ENCODE data around the gene COBL.

Gene COBL

DNA sequence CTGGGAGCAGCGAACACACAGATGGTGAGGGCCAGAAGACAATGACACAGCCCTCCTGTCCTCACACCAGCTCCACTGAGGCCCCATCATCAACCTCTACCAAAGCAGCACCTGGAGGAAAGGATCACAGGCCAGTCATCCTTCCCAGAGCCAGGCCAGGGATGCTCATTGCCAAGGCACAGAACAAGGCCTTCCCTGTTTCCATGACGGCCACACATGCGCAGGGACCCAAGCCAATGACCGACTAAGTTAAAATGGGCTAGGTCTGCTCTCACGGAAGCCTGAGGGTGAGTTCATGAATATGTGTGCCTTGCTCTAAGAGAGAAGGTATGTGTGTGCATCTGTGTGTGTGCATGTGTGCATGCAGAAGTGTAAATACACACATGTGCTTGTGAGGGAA, 39.6 kb downstream of the COBL start:
- DNase-seq (ENCODE audit: low read depth in 2 of 2): no peak

DNA sequence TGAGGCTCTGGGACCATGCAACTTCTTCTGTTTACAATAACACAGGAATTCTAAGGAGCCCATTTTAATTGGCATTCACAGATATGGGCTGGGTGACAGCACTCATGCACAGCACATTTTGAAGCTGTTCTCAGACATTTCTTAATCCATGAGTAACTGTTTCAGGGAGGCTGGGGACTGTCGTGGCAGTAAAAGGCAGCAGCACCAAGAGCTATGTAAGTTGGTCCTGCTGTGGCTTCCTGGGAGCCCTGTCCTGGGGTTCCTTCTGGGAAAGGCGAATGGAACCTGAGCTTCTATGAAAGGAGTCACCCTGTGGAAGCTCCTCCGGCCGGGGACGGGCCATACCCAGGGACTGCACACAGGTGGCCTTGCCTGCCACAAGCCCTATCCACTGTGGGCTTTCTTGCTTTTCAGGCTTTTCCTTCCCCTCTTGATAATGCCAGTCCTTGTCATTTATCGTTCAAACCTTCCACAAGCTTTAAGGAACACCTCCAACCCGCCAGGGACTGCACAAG, 40.5 kb downstream of the COBL start:
- DNase-seq (ENCODE audit: low read depth in 2 of 2): no peak

GRCh38 chr7:51275532-51275931, 41.1 kb downstream of the COBL start:
- DNase-seq (ENCODE audit: low read depth in 2 of 2): no peak

DNA sequence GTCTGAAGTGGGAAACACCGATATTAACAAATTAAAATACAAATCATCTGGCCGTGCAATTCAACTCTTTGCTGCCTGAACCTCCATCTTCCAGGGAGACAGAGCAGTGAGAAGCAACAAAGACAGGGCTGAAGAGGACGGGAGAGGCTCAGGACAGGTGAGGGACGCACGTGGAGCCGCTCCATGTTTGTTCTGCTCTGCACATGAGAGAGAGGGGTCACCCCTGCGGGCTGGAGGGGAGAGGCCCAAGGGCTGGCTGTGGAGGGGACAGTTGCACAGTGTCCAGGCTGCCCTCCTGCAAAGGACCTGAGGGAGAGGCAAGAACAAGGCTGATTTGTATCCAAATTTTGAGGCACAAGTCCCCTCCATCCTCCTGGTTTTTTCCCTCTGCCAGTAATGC, 41.7 kb downstream of the COBL start:
- DNase-seq (ENCODE audit: low read depth in 2 of 2): no peak

GRCh38 chr7:51274001-51274400, 42.6 kb downstream of the COBL start:
- DNase-seq (ENCODE audit: low read depth in 2 of 2): no peak

- DNase-seq (ENCODE audit: low read depth in 2 of 2): no peak
These were observed 43.2 kb downstream of the COBL start for GRCh38 chr7:51273360-51273759.

DNA sequence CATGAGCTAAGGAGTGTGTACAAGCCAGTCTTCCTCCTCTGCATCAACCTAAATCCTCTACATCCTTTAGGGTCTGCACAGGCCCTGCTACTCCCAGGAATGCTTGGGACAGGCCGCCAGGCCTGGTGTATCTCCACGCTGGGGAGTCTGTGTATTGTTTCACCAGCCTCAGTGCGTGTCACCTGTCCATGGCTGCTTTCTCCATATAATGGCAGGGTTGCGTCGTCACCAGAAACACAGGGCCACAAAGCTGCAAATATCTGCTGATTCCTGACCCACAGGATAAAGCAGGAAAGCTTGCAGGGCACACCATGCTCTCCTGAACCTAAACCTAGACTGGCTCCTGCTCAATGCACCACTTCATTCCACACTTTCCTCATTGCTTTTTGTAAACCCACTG, 45.6 kb downstream of the COBL start:
- DNase-seq (ENCODE audit: low read depth in 2 of 2): no peak

GRCh38 chr7:51269911-51270310, 46.7 kb downstream of the COBL start:
- DNase-seq (ENCODE audit: low read depth in 2 of 2): no peak

DNA sequence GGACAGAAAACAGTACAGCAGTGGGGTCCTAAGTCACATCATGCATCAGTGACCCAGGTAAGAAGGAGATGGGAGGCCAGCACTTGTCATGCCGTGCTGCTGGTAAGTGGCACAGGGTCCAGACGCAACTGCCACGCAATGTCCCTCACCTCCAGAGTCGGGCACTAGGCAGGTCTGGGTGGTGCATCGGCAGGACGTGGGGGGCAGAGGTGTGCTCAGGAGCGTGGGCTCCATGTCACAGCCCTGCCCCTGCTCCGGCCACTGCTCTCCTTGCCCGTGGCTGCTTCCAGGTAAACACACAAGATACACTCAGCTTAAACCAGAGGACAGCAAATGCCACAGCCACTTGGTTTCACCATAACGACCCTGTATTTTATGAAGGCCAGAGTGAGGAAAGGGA, 47.3 kb downstream of the COBL start:
- DNase-seq (ENCODE audit: low read depth in 2 of 2): no peak

DNA sequence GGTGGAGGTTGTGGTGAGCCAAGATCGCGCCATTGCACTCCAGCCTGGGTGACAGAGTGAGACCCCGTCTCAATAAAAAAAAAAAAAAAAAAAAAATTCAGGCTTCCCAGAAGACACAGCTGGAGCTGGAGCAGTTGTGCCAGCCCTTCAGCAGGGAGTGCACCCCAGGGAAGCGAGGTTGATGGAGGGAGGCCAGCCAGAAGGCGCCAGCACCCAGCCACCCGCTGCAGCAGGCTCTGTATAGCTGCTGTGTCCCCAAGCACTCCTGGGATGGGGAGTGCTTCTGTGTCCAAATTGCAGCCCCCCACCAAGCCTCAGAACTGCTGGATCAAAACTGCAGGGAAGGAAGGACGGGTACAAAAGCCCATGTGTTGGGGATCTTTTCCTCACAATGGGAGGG, 47.8 kb downstream of the COBL start:
- no peak for DNase-seq (ENCODE audit: low read depth in 2 of 2)

GRCh38 chr7:51267169-51267568, 49.4 kb downstream of the COBL start:
- no peak for DNase-seq (ENCODE audit: low read depth in 2 of 2)

- DNase-seq (ENCODE audit: low read depth in 2 of 2): no peak
These were observed 51.3 kb downstream of the COBL start for GRCh38 chr7:51265066-51265907.

DNA sequence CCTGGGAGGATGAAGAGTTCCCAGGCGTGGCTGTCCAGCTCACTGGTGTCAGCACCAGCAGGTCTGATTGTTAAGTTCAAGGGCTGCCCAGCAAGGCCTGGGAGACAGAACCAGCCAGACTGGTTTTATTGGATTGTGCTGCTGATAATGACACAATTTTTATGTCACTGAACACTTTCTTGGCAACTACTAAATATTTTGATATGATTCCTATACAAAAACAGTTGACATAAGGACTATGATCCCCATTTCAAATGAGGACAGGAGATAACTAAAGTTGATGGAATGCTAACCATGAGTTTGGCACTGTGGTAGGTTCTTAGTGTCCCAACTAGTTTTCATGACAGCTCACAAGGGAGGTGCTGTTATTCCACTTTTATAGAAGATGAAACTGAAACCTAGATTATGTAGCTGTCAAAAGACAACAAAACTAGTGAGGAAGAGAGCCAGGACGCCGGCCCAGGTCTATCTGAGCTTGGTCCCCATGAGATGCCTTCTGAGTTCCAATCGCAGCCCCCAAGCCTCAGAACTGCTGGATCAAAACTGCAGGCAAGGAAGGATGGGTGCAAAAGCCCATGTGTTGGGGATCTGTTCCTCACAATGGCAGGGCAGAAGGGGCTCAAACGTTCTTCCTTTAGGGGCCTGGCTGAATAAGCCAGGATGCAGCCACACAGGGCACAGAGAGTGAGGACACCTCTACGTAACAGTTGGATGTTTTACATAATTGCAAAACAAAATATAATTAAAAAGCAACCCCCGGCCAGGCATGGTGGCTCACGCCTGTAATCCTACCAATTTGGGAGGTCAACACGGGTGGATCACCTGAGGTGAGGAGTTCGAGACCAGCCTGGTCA, 52.8 kb downstream of the COBL start:
- DNase-seq (ENCODE audit: low read depth in 2 of 2): no peak

DNA sequence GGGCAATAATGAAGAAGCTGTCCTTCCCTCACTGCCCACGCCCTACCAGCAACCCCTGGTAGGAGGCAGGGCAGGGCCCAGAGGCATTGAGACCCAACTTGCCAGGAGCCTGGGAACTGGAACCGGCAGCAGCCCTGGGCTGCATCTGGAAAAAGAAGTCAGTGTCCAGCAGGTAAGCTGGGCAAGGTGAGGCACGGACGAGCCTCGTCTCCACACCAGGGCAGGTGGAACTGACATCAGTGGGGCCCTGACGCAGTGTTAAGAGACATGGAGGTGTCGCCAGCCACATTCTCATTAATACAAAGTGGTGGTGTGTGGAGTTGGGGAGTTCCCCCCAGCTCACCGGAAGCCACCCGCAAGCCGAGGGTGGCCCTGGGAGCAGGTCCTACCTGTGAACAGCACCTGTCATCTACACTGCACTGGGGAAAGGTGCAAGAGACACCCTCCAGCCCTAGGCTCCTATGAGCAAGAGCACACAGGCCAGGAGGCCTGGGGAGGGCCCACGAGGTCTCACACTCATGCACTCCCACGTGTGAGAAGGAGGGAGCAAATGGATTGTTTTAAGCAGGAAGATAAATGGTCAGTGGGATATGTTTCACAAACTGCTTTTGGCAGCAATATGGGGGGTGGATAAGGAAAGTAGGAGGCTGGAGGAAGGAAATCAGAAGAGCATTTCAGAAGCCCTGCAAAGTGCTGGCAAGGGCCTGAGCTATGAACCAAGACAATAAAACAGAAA, 53.6 kb downstream of the COBL start:
- no peak for DNase-seq (ENCODE audit: low read depth in 2 of 2)

- DNase-seq (ENCODE audit: low read depth in 2 of 2): no peak
These were observed 54.4 kb downstream of the COBL start for GRCh38 chr7:51261950-51262795.

GRCh38 chr7:51261117-51261835, 55.3 kb downstream of the COBL start:
- DNase-seq (ENCODE audit: low read depth in 2 of 2): no peak

DNA sequence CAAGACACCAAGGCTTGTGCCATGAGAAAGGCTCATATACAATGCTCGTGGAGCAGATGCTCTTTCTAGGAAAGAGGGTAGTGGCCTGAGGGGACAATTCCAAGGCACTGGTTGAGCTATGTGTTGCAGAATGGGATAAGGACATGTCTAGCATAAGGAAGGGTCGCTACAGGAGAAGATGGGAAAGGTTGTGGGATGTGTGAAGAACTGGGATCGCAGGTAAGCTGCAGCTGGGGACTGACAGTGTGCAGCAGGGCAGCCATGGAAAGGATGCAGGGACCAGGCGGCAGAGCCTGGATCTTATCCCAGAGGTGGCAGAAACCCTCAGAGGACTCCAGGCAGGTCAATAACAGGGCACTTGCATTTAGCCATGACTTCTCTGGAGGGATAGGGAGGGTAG, 56.1 kb downstream of the COBL start:
- DNase-seq (ENCODE audit: low read depth in 2 of 2): no peak

DNA sequence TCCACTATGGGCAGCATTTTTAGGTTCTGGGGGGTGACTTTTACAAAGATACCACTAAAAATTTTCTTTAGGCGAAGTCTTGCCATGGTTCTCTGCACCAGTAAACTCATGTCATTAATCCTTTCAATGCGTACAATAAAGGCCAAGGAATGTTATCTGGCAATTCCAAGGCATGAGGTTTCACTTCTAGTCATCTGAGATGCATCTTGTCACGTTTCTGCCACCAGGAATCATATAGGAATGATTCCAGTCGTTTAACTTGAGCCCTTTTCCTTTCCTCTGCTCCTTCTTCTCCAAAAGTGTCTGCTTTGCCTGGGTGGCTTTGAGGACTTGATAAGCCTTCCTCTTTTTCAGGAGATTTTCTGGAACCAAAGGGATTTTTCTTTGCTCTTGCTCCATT, 56.8 kb downstream of the COBL start:
- no peak for DNase-seq (ENCODE audit: low read depth in 2 of 2)

DNA sequence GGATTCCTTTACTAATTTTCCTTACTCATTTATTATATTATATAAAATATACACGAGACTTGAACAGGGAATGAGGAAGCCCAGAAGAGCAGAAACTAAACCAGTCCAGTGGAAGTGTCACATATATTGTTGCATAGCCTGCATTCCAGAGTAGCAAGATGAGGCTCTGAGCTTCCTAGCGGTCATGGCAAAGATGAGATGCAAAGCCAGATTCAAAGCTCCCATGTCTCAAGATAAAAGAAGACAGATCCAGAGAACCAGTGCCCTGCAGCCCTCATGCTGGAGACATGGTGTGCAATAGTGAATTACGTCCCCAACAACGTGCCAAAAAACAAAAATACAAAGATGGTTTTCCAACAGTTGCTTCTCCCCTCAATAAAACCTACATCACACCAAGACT, 59.7 kb downstream of the COBL start:
- DNase-seq (ENCODE audit: low read depth in 2 of 2): no peak

DNA sequence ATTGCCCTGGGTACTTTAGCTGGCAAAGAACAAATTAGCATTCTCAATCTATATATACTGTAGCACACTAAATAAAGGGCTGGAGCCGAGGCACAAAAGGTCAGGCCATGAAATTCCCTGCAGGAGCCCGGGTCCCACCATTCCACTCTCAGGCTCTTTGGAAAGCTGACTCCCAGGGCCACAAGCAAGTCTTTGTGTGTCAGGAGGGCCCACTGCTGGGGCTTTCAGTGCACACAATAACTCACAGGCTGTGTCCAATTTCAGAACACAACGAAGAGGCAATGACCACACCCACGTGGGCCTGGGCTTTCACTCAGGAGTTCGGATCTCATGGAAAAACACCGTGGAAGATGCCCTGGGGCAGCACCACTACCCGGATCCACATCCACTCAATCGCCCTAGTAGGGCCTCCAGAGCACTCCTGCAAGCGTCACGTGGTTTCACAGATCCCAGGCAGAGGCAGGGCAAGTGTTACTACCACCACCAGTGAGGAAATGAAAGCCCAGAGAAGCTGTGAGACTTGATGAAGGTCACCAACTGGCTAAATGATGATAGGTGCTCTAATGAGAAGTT, 60.3 kb downstream of the COBL start:
- DNase-seq (ENCODE audit: low read depth in 2 of 2): no peak

All from stimulated activated CD4-positive, alpha-beta T cell treated with anti-CD3 and anti-CD28 coated beads, Interleukin-15, amount 100 ng/mL, for 48 hours (primary cell).